K562 (cell line): ENCODE data around the gene LRRC26. TPM values are rescaled to one million over a fixed set of nuclear protein-coding genes. Genes with fewer than 3 reads are reported as not detected.
A peak's percentile ranks its signal among the peaks of the same experiment; 100 is the strongest.

ENCODE experiments used
- ATAC-seq: fragments of 200-7000 bp; cut with Tn5 transposase; 3 replicates; pipeline ENCODE4 v1.9.1; 2020; ENCODE audit warnings: moderate library complexity
- BruUV-seq: library from RNA; stranded (reverse); fragments of 400-500 nt; replicated peaks from 2 replicates; lab custom pipeline; 2021; lab: Mats Ljungman, UMichigan
- CTCF ChIA-PET: fragments of 300-600 bp; formaldehyde crosslinking; extraction: SDS; loops from one replicate; lab custom pipeline; 2021; ENCODE audit warnings: low intra/inter-chr PET ratio; lab: Yijun Ruan, JAX
- POLR2A ChIA-PET: fragments of 300-600, 350-650 bp; sonication (Branson Sonifier 250); formaldehyde crosslinking; extraction: SDS; loops from one replicate; lab custom pipeline; 2021; ENCODE audit warnings: antibody characterized with exemption, inconsistent platforms; lab: Yijun Ruan, JAX
- DNase-seq, 4 experiments: peaks; one replicate each; pipeline versions ENCODE4 v3.0.0 to v3.0.0-alpha.2; 2011 to 2018; ENCODE audit warnings: low spot score in 3 of 4, mixed read lengths in 3 of 4; ENCODE audit errors: extremely low read depth in 1 of 4
- FAIRE-seq: peaks from 2 replicates; lab custom pipeline; 2011; peaks lifted over from hg19 to GRCh38; lab: Jason Lieb, UNC
- H2AFZ ChIP-seq: 2 replicates; pipeline ENCODE4 v1.6.0; 2011; ENCODE audit warnings: low read depth, low read length, control low read depth, inconsistent platforms
- H3K27ac ChIP-seq: fragments of 200-600 bp; 3 replicates; pipeline ENCODE4 v1.8.0; 2011; ENCODE audit warnings: low read depth, mild to moderate bottlenecking, control low read depth, inconsistent platforms, low read length, moderate library complexity, mixed read lengths; ENCODE audit errors: extremely low read depth
- H3K27me3 ChIP-seq, 2 experiments: fragments of 300-600 bp in 1 of 2; 2 replicates in 1 of 2; 3 replicates in 1 of 2; pipeline versions ENCODE4 v1.6.0 to v1.8.0; 2011; ENCODE audit warnings: inconsistent platforms in 2 of 2, low read length in 2 of 2, mild to moderate bottlenecking in 1 of 2, mixed read lengths in 1 of 2, moderate library complexity in 1 of 2; ENCODE audit not compliant: control insufficient read depth in 2 of 2, insufficient read depth in 2 of 2
- H3K36me3 ChIP-seq: fragments of 300-600 bp; 3 replicates; pipeline ENCODE4 v1.8.0; 2011; ENCODE audit warnings: mild to moderate bottlenecking, low read length, inconsistent platforms; ENCODE audit not compliant: control insufficient read depth, insufficient read depth
- H3K4me1 ChIP-seq, 2 experiments: fragments of 200-600 bp in 1 of 2; replicated peaks in 1 of 2; 2 replicates in 1 of 2; 3 replicates in 1 of 2; pipeline versions ENCODE4 v1.5.1 to v1.8.0; 2011; ENCODE audit warnings: inconsistent platforms in 2 of 2, low read length in 2 of 2, mild to moderate bottlenecking in 1 of 2, mixed read lengths in 1 of 2, moderate library complexity in 1 of 2; ENCODE audit not compliant: control insufficient read depth in 2 of 2, insufficient read depth in 2 of 2
- H3K4me2 ChIP-seq: 2 replicates; pipeline ENCODE4 v1.6.1; 2011; ENCODE audit warnings: low read length, control low read depth, inconsistent platforms, mixed read lengths; ENCODE audit not compliant: insufficient read depth
- H3K4me3 ChIP-seq: fragments of 200-600 bp; sonication (generic), shearing (Covaris generic); 2 replicates; pipeline ENCODE4 v1.5.1; 2016; ENCODE audit warnings: control low read depth, inconsistent platforms
- H3K79me2 ChIP-seq: fragments of 200-600 bp; 3 replicates; pipeline ENCODE4 v1.8.0; 2011; ENCODE audit warnings: low read length, inconsistent platforms; ENCODE audit not compliant: control insufficient read depth, insufficient read depth
- H3K9ac ChIP-seq, 2 experiments: 2 replicates each; pipeline versions ENCODE4 v1.6.0 to v1.6.1; 2011; ENCODE audit warnings: low read depth in 2 of 2, low read length in 2 of 2, control low read depth in 1 of 2, inconsistent platforms in 1 of 2, mild to moderate bottlenecking in 1 of 2, mixed read lengths in 1 of 2; ENCODE audit not compliant: insufficient read depth in 1 of 2
- H3K9me1 ChIP-seq: one replicate; pipeline ENCODE4 v1.6.0; 2011; ENCODE audit warnings: inconsistent platforms, mild to moderate bottlenecking, low read length, moderate library complexity; ENCODE audit not compliant: control insufficient read depth, insufficient read depth
- H3K9me3 ChIP-seq: replicated peaks from 2 replicates; pipeline ENCODE4 v1.5.1; 2011; ENCODE audit warnings: low read depth, low read length, inconsistent platforms; ENCODE audit not compliant: control insufficient read depth, insufficient read depth
- H4K20me1 ChIP-seq: replicated peaks from 2 replicates; pipeline ENCODE4 v1.6.1; 2011; ENCODE audit warnings: low read length, inconsistent platforms, mixed read lengths; ENCODE audit not compliant: control insufficient read depth, insufficient read depth
- CHAMP1 ChIP-seq: fragments of 450-650 bp; IDR thresholded peaks from 2 replicates; pipeline ENCODE4 v1.6.1; 2016; ENCODE audit warnings: mild to moderate bottlenecking
- KDM5B ChIP-seq: fragments of 200-600 bp; sonication (generic); IDR thresholded peaks from 2 replicates; pipeline ENCODE4 v1.6.1; 2012; ENCODE audit warnings: low read depth, mild to moderate bottlenecking, moderate library complexity, low read length, control low read depth, inconsistent platforms; ENCODE audit not compliant: insufficient replicate concordance
- NFIC ChIP-seq: fragments of 450-650 bp; IDR thresholded peaks from 2 replicates; pipeline ENCODE4 v1.6.1; 2017; ENCODE audit warnings: mild to moderate bottlenecking, inconsistent platforms
- RAD21 ChIP-seq, 2 experiments: fragments of 250-450 bp in 1 of 2; fragments of 450-650 bp in 1 of 2; sonication (Bioruptor Pico) in 1 of 2; formaldehyde crosslinking in 1 of 2; IDR thresholded peaks in 1 of 2; conservative IDR thresholded peaks in 1 of 2; 2 replicates each; pipeline versions ENCODE4 v1.4.0 to v1.8.0; 2020 to 2022; ENCODE audit warnings: mild to moderate bottlenecking in 2 of 2, moderate library complexity in 1 of 2
- SPI1 ChIP-seq: IDR thresholded peaks from 2 replicates; pipeline ENCODE4 v1.6.1; 2011; ENCODE audit warnings: low read depth, low read length, control low read depth, borderline replicate concordance
- TBP ChIP-seq: optimal IDR thresholded peaks from 2 replicates; pipeline ENCODE3; 2011; ENCODE audit warnings: low read depth, low read length, improper control_type of control experiment
- ZBTB7A ChIP-seq: IDR thresholded peaks from 2 replicates; pipeline ENCODE4 v1.6.1; 2011; ENCODE audit warnings: low read depth, mild to moderate bottlenecking, low read length, moderate library complexity, borderline replicate concordance; ENCODE audit not compliant: control insufficient read depth
- WGBS: fragments of 100-300 bp; shearing (Covaris generic); methylation state at CpG from one replicate; pipeline ENCODE4 v1.1.6; 2016; ENCODE audit warnings: low coverage, mixed read lengths; ENCODE audit not compliant: insufficient coverage; ENCODE audit errors: missing lambda C conversion rate; 5-methylcytosine and 5-hydroxymethylcytosine counted together
- in situ Hi-C: fragments of 300-500 bp; cut with MboI; formaldehyde crosslinking; loops from 4 replicates; pipeline ENCODE4 v1.15.0; 2018; ENCODE audit warnings: inconsistent platforms, mixed read lengths
- intact Hi-C: fragments of 100-400 bp; cut with micrococcal nuclease; formaldehyde crosslinking; loops from 2 replicates; pipeline ENCODE4 v1.14.2; 2022
- polyA plus RNA-seq, 8 experiments: library from polyadenylated mRNA; depleted of rRNA in 4 of 8; stranded (reverse) in 5 of 8; unstranded in 3 of 8; fragments of >200 nt; fragmentation: Nextera tagmentation in 2 of 8; fragmentation: Illumina TruSeq in 1 of 8; extraction: Ambion mirVana in 2 of 8; extraction: Trizol in 1 of 8; gene quantifications; 2 replicates each; pipeline versions ENCODE4 v1.2.1 to v1.2.3, GENCODE V29; 2011 to 2014; ENCODE audit warnings: inconsistent platforms in 1 of 8, missing spikeins in 1 of 8
- total RNA-seq, 7 experiments: library from RNA; depleted of rRNA in 6 of 7; stranded (reverse); fragments of >200 nt in 6 of 7; fragmentation: Illumina TruSeq in 2 of 7; extraction: Trizol in 2 of 7; gene quantifications; 2 replicates each; pipeline versions ENCODE4 v1.2.1 to v1.2.3, GENCODE V29; 2011 to 2021; ENCODE audit warnings: low replicate concordance in 1 of 7
- TF ChIP-seq, protein P1 (sequence below): fragments of 450-650 bp; IDR thresholded peaks from 2 replicates; pipeline ENCODE4 v1.6.1; 2018; ENCODE audit not compliant: partially characterized antibody
- TF ChIP-seq, protein P2 (sequence below): sonication (generic); formaldehyde crosslinking; IDR thresholded peaks from 2 replicates; pipeline ENCODE4 v1.8.0; 2022; ENCODE audit warnings: mild to moderate bottlenecking, missing genetic modification reagents

The LRRC26 gene
- total and polyA plus RNA-seq, 9 of the 15 experiments (the other 6 are each of a cell fraction or from before 2014, with no cell fraction given): not detected

- Histone ChIP-seq H3K9me1 (no peaks in the 10 kb centered on the region), H4K20me1 (0 out of 2 replicates have a peak, but pooled peaks cover 8% of the 10 kb centered on the region), H3K9ac (peak overlapping the region in 1 of 2 experiments; percentile 79; a peak in 2 of 4 replicates), H3K27ac (no peak overlapping the region), H3K9me3 (no peaks in the 10 kb centered on the region), H3K4me2 (no peak overlapping the region), H3K36me3 (no peaks in the 10 kb centered on the region), H3K27me3 (no peaks in the 10 kb centered on the region; a peak in 2 of 5 replicates), H3K79me2 (no peaks in the 10 kb centered on the region), H2AFZ (no peak overlapping the region), H3K4me1 (peaks cover 18 to 77% of the 10 kb centered on the region in 2 experiments; a peak in 4 of 5 replicates), H3K4me3 (no peak overlapping the region)
- ATAC-seq (no peak), FAIRE-seq (no peak), DNase-seq (no peak)
- no TSS peak for BruUV-seq
- 6% methylated on average over 2 of the region's 4 CpGs for WGBS
- in situ Hi-C loops (no loop called here), intact Hi-C loops (no loop called here)
- POLR2A ChIA-PET: interaction anchor here (1.1 kb wide), 1 partner anchor 30 kb away, joined by 4 read pairs; no protein-coding TSS in a partner anchor
- no peak for TF ChIP-seq SPI1
- TF ChIP-seq ZBTB7A: 0 out of 2 replicates have a peak, but pooled peaks have one; percentile 26
- peak; percentile 49 for TF ChIP-seq NFIC
- TF ChIP-seq RAD21 (CRISPR knock-in tag; conservative IDR thresholded peaks at IDR 0.05 in 1 of 2, IDR thresholded peaks at IDR 0.05 in 1 of 2): no peak
- TF ChIP-seq TBP: no peak
- no peak for TF ChIP-seq CHAMP1
- TF ChIP-seq, protein P1, sequence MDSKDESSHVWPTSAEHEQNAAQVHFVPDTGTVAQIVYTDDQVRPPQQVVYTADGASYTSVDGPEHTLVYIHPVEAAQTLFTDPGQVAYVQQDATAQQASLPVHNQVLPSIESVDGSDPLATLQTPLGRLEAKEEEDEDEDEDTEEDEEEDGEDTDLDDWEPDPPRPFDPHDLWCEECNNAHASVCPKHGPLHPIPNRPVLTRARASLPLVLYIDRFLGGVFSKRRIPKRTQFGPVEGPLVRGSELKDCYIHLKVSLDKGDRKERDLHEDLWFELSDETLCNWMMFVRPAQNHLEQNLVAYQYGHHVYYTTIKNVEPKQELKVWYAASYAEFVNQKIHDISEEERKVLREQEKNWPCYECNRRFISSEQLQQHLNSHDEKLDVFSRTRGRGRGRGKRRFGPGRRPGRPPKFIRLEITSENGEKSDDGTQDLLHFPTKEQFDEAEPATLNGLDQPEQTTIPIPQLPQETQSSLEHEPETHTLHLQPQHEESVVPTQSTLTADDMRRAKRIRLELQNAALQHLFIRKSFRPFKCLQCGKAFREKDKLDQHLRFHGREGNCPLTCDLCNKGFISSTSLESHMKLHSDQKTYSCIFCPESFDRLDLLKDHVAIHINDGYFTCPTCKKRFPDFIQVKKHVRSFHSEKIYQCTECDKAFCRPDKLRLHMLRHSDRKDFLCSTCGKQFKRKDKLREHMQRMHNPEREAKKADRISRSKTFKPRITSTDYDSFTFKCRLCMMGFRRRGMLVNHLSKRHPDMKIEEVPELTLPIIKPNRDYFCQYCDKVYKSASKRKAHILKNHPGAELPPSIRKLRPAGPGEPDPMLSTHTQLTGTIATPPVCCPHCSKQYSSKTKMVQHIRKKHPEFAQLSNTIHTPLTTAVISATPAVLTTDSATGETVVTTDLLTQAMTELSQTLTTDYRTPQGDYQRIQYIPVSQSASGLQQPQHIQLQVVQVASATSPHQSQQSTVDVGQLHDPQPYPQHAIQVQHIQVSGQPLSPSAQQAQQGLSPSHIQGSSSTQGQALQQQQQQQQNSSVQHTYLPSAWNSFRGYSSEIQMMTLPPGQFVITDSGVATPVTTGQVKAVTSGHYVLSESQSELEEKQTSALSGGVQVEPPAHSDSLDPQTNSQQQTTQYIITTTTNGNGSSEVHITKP: no peak
- TF ChIP-seq, protein P2, sequence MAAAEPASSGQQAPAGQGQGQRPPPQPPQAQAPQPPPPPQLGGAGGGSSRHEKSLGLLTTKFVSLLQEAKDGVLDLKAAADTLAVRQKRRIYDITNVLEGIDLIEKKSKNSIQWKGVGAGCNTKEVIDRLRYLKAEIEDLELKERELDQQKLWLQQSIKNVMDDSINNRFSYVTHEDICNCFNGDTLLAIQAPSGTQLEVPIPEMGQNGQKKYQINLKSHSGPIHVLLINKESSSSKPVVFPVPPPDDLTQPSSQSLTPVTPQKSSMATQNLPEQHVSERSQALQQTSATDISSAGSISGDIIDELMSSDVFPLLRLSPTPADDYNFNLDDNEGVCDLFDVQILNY (CRISPR knock-in tag): no peak
- no peak for TF ChIP-seq KDM5B
- CTCF ChIA-PET: no interaction called here
Observed at GRCh38 chr9:137158625-137159024, 11.2 kb downstream of the LRRC26 start.
